Endothelial cell of umbilical vein (primary cell): ENCODE results near the gene KRTAP10-6.

ENCODE experiments used
- EZH2 ChIP-seq: IDR thresholded peaks from 2 replicates; pipeline ENCODE4 v1.6.1; 2012; ENCODE audit warnings: borderline replicate concordance, low read depth, mild to moderate bottlenecking, moderate library complexity, low read length, inconsistent platforms; ENCODE audit not compliant: severe bottlenecking
- FOS ChIP-seq: IDR thresholded peaks from 2 replicates; pipeline ENCODE4 v1.6.1; 2011; ENCODE audit warnings: mild to moderate bottlenecking, low read length, moderate library complexity, borderline replicate concordance; ENCODE audit not compliant: insufficient read depth
- JUN ChIP-seq: IDR thresholded peaks from 2 replicates; pipeline ENCODE4 v1.6.1; 2011; ENCODE audit warnings: borderline replicate concordance, low read depth; ENCODE audit not compliant: insufficient read length, insufficient read depth
- MYC ChIP-seq: IDR thresholded peaks from one replicate; pipeline ENCODE4 v1.6.1; 2011; ENCODE audit warnings: mild to moderate bottlenecking, low read depth, low read length
- POLR2A ChIP-seq: IDR thresholded peaks from 2 replicates; pipeline ENCODE4 v1.6.1; 2012; ENCODE audit warnings: low read depth, mild to moderate bottlenecking, control low read depth, low read length
- POLR2AphosphoS5 ChIP-seq: IDR thresholded peaks from 2 replicates; pipeline ENCODE4 v1.6.1; 2012; ENCODE audit warnings: low read depth, mild to moderate bottlenecking, control low read depth, low read length, moderate library complexity; ENCODE audit not compliant: insufficient read depth
- TF ChIP-seq, protein P1 (sequence below), 2 donors: IDR thresholded peaks; 1 replicate in 1 of 2; 2 replicates in 1 of 2; pipeline ENCODE4 v1.5.1; 2011; ENCODE audit warnings: low read length in 2 of 2, mild to moderate bottlenecking in 2 of 2, moderate library complexity in 2 of 2, control low read depth in 1 of 2, inconsistent platforms in 1 of 2, low read depth in 1 of 2; ENCODE audit not compliant: insufficient read depth in 1 of 2; ENCODE audit errors: extremely low read depth in 1 of 2

DNA sequence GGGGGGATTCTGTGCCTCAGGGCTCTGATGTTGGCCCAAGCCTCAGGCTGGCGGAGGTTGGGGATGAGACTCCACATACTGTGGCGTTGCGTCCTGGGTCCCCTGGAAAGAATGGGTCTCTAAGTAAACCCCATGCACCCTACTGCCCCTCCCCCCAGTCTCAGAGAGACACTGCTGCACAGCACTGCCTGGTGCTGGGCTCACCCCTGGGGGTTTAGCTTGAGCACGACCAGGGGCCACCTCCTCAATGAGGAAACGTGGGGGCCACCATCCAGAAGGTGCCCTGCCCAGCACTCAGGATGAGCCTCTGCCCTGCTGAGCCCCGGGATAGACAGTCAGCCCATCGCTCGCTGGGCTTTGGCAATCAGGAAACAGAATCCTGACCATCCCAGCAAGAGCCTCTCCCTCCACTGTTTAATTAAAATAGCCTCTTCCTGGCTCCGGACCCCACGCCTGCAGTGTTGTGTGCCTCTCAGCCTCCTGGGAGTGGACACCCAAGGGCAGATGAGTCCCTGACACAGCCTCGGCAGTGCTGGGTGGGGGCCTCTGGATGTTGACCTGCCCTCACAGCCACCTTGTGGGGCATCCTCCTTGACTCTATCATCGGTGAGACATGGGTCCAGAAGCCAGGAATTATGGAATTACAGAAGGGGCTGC lies 22.3 kb downstream of the KRTAP10-6 start:
- TF ChIP-seq, protein P1, sequence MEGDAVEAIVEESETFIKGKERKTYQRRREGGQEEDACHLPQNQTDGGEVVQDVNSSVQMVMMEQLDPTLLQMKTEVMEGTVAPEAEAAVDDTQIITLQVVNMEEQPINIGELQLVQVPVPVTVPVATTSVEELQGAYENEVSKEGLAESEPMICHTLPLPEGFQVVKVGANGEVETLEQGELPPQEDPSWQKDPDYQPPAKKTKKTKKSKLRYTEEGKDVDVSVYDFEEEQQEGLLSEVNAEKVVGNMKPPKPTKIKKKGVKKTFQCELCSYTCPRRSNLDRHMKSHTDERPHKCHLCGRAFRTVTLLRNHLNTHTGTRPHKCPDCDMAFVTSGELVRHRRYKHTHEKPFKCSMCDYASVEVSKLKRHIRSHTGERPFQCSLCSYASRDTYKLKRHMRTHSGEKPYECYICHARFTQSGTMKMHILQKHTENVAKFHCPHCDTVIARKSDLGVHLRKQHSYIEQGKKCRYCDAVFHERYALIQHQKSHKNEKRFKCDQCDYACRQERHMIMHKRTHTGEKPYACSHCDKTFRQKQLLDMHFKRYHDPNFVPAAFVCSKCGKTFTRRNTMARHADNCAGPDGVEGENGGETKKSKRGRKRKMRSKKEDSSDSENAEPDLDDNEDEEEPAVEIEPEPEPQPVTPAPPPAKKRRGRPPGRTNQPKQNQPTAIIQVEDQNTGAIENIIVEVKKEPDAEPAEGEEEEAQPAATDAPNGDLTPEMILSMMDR (IDR thresholded peaks at IDR 0.05; ENCODE audit: extremely low read depth in 1 of 2, insufficient read depth in 1 of 2, low read depth in 1 of 2, low read length in 2 of 2): no peak
- TF ChIP-seq POLR2AphosphoS5: no peak
- TF ChIP-seq EZH2: no peak
- no peak for TF ChIP-seq POLR2A
- no peak for TF ChIP-seq MYC
- no peak for TF ChIP-seq JUN
- no peak for TF ChIP-seq FOS
